Measurements from ENCODE around the gene CPTP.

- TF ChIP-seq POLR2AphosphoS5 (IDR thresholded peaks at IDR 0.05; ENCODE audit: low read depth, low read length) (no peak), RBM22 (optimal IDR thresholded peaks at IDR 0.05; ENCODE audit: low read length) (no peak), CTCF (CRISPR knock-in tag; IDR thresholded peaks at IDR 0.05) (no peak), NR2C2 (CRISPR knock-in tag; IDR thresholded peaks at IDR 0.05; ENCODE audit: borderline replicate concordance) (no peak), PHF21A (CRISPR knock-in tag; IDR thresholded peaks at IDR 0.05) (no peak), NFYB (CRISPR knock-in tag; IDR thresholded peaks at IDR 0.05) (no peak), ZNF7 (CRISPR knock-in tag; IDR thresholded peaks at IDR 0.05) (no peak)
Measured at GRCh38 chr1:1303736-1304135, 20.9 kb upstream of the CPTP start.
